GM11168 (cell line): ENCODE results near the gene TUBA1A.
"Not testable (repeated sequence)": the region's sequence is repeated elsewhere in the genome, so short reads cannot be mapped to it uniquely, and the experiment has no call there.

Experiments used
- in situ Hi-C: fragments of 300-500 bp; cut with MboI; formaldehyde crosslinking; loops from one replicate; pipeline ENCODE4 v1.12.0; 2022; ENCODE audit warnings: low sequenced_read_pairs; ENCODE audit not compliant: unreplicated experiment

TUBA1A gene

GRCh38 chr12:49188916-49189367 lies at the start of gene TUBA1A:
Gene TUBA1A, minus strand, starts transcription at chr12:49189080. Its CDS starts 101 bp downstream, at chr12:49188979.
- in situ Hi-C loops, result no loop called here

GRCh38 chr12:49236423-49236822 lies 47.5 kb upstream of the TUBA1A start:
- in situ Hi-C loops, result no loop called here

GRCh38 chr12:49233842-49234526 lies 45.1 kb upstream of the TUBA1A start:
- in situ Hi-C loops, result no loop called here

- in situ Hi-C loops, result no loop called here
Measured at GRCh38 chr12:49232940-49233841, 44.3 kb upstream of the TUBA1A start.

GRCh38 chr12:49231878-49232655 lies 43.2 kb upstream of the TUBA1A start:
- in situ Hi-C loops, result no loop called here

GRCh38 chr12:49230805-49231194 lies 41.9 kb upstream of the TUBA1A start:
- in situ Hi-C loops, result no loop called here

- in situ Hi-C loops, result no loop called here
Measured at GRCh38 chr12:49230176-49230804, 41.4 kb upstream of the TUBA1A start.

- in situ Hi-C loops, result no loop called here
Measured at GRCh38 chr12:49228653-49229052, 39.8 kb upstream of the TUBA1A start.

- in situ Hi-C loops, result no loop called here
Measured at GRCh38 chr12:49227713-49228112, 38.8 kb upstream of the TUBA1A start.

GRCh38 chr12:49225576-49226166 lies 36.8 kb upstream of the TUBA1A start:
- in situ Hi-C loops, result no loop called here

GRCh38 chr12:49223590-49224369 lies 34.9 kb upstream of the TUBA1A start:
- in situ Hi-C loops, result no loop called here

GRCh38 chr12:49223122-49223521 lies 34.2 kb upstream of the TUBA1A start:
- in situ Hi-C loops, result no loop called here

GRCh38 chr12:49220972-49221371 lies 32.1 kb upstream of the TUBA1A start:
- in situ Hi-C loops, result no loop called here

GRCh38 chr12:49219417-49220026 lies 30.6 kb upstream of the TUBA1A start:
- in situ Hi-C loops, result no loop called here

GRCh38 chr12:49212572-49212971 lies 23.7 kb upstream of the TUBA1A start:
- in situ Hi-C loops, result no loop called here

GRCh38 chr12:49210703-49211102 lies 21.8 kb upstream of the TUBA1A start:
- in situ Hi-C loops, result not testable (repeated sequence)

GRCh38 chr12:49208676-49209075 lies 19.8 kb upstream of the TUBA1A start:
- in situ Hi-C loops, result no loop called here

- in situ Hi-C loops, result no loop called here
Measured at GRCh38 chr12:49208146-49208545, 19.3 kb upstream of the TUBA1A start.

- in situ Hi-C loops, result no loop called here
Measured at GRCh38 chr12:49206389-49206788, 17.5 kb upstream of the TUBA1A start.
